ENCODE measurements around the gene MTHFD1.

DNA sequence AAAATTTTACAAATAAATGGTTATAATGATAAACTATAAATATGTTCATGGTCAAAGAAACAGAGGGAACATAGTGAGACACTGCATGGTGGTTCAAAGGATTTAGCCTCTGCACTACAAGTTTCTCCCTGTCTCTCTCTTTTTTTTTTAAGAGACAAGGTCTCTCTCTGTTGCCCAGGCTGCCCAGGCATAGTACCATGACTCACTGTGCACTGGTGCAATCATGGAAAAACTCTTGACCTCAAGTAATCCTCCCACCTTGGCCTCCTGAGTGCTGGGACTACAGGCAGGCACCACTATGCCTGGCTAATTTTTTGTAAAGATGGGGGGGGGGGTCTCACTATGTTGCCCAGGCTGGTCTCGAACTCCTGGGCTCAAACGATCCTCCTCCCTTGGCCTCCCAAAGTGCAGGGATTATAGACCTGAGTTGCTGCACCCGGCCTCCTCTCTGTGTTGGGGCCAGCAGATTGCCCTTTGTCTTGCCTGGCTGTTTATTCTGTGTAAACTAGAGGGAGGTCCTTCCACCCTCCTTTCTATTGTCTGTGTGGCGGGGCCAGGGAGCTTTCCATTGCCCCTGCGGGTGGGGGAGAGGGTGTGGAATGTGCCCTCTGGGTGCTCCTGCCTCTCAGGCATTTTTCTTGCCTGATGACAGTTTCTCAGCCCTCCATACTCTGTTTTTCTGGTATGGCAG lies 22.1 kb downstream of the MTHFD1 start:
- TF ChIP-seq POLR2A (IDR thresholded peaks at IDR 0.05; ENCODE audit: low read length) (no peak), CTCF (IDR thresholded peaks at IDR 0.05) (no peak), CEBPB (IDR thresholded peaks at IDR 0.05) (peak in 1 of 2 experiments; percentile 39; a peak in 1 of 4 replicates), GATA3 (IDR thresholded peaks at IDR 0.05; ENCODE audit: borderline replicate concordance) (no peak), CBX8 (IDR thresholded peaks at IDR 0.05) (no peak), RNF2 (IDR thresholded peaks at IDR 0.05; ENCODE audit: borderline replicate concordance, low read depth) (no peak), MAZ (IDR thresholded peaks at IDR 0.05; ENCODE audit: borderline replicate concordance, low read depth, low read length) (no peak), TFCP2L1 (CRISPR knock-in tag; IDR thresholded peaks at IDR 0.05) (no peak), EP300 (IDR thresholded peaks at IDR 0.05) (no peak)
- TF ChIP-seq, protein P1, sequence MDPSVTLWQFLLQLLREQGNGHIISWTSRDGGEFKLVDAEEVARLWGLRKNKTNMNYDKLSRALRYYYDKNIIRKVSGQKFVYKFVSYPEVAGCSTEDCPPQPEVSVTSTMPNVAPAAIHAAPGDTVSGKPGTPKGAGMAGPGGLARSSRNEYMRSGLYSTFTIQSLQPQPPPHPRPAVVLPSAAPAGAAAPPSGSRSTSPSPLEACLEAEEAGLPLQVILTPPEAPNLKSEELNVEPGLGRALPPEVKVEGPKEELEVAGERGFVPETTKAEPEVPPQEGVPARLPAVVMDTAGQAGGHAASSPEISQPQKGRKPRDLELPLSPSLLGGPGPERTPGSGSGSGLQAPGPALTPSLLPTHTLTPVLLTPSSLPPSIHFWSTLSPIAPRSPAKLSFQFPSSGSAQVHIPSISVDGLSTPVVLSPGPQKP (IDR thresholded peaks at IDR 0.05; ENCODE audit: low read depth, low read length): no peak

Data from A549 (cell line).